T-helper 22 cell (primary cell): ENCODE measurements around the gene NCR3LG1.

Source experiments
- DNase-seq: peaks from one replicate; pipeline ENCODE4 v3.0.0-alpha.2; 2020; ENCODE audit warnings: low read depth

NCR3LG1 gene

GRCh38 chr11:17351510-17352176, at the start of gene NCR3LG1:
Gene NCR3LG1 (plus strand): TSS chr11:17351800. CDS start chr11:17351970, 170 bp downstream.
- DNase-seq: peak; percentile 57

GRCh38 chr11:17313349-17314231, 38.0 kb upstream of the NCR3LG1 start:
- no peak for DNase-seq

GRCh38 chr11:17314232-17314547, 37.4 kb upstream of the NCR3LG1 start:
- no peak for DNase-seq

- no peak for DNase-seq
These were observed 36.6 kb upstream of the NCR3LG1 start for GRCh38 chr11:17314904-17315426.

GRCh38 chr11:17328871-17329494, 22.6 kb upstream of the NCR3LG1 start:
- DNase-seq: no peak

GRCh38 chr11:17331669-17332068, 19.9 kb upstream of the NCR3LG1 start:
- no peak for DNase-seq

- no peak for DNase-seq
These were observed 17.6 kb upstream of the NCR3LG1 start for GRCh38 chr11:17333799-17334586.

GRCh38 chr11:17343257-17343656, 8.3 kb upstream of the NCR3LG1 start:
- no peak for DNase-seq

- no peak for DNase-seq
These were observed 7.7 kb upstream of the NCR3LG1 start for GRCh38 chr11:17343907-17344306.

GRCh38 chr11:17347676-17348075, 3.9 kb upstream of the NCR3LG1 start:
- DNase-seq: no peak

GRCh38 chr11:17350455-17351171, 987 bp upstream of the NCR3LG1 start:
- no peak for DNase-seq

GRCh38 chr11:17351172-17351509, 459 bp upstream of the NCR3LG1 start:
- DNase-seq: no peak

- DNase-seq: peak; percentile 24
These were observed 1.6 kb downstream of the NCR3LG1 start for GRCh38 chr11:17352950-17353820.

- no peak for DNase-seq
These were observed 2.4 kb downstream of the NCR3LG1 start for GRCh38 chr11:17353821-17354600.

- peak; percentile 4 for DNase-seq
These were observed 3.0 kb downstream of the NCR3LG1 start for GRCh38 chr11:17354601-17354991.

GRCh38 chr11:17366495-17366894, 14.9 kb downstream of the NCR3LG1 start:
- no peak for DNase-seq

GRCh38 chr11:17368551-17368950, 17.0 kb downstream of the NCR3LG1 start:
- DNase-seq: no peak

- no peak for DNase-seq
These were observed 17.5 kb downstream of the NCR3LG1 start for GRCh38 chr11:17369094-17369493.

GRCh38 chr11:17369684-17370243, 18.2 kb downstream of the NCR3LG1 start:
- DNase-seq: no peak
